Measurements from ENCODE around the gene GAB1.

GRCh38 chr4:143393195-143393594, 56.5 kb downstream of the GAB1 start:
- no peak for TF ChIP-seq CTCF (IDR thresholded peaks at IDR 0.05; ENCODE audit: insufficient read depth, low read length, poor library complexity, severe bottlenecking)
- TF ChIP-seq EZH2phosphoT487 (conservative IDR thresholded peaks at IDR 0.05; ENCODE audit: low read length) = no peak

Measured in SU-DHL-6 (cell line).